ENCODE measurements around the gene PRKCA. TPM values are rescaled to one million over a fixed set of nuclear protein-coding genes. Genes with fewer than 3 reads are reported as not detected.

The PRKCA gene
- total and polyA plus RNA-seq, 10 of the 15 experiments (the other 5 are each of a cell fraction or from before 2014, with no cell fraction given), result 0.11 to 14.6 (median 0.72) TPM

DNA sequence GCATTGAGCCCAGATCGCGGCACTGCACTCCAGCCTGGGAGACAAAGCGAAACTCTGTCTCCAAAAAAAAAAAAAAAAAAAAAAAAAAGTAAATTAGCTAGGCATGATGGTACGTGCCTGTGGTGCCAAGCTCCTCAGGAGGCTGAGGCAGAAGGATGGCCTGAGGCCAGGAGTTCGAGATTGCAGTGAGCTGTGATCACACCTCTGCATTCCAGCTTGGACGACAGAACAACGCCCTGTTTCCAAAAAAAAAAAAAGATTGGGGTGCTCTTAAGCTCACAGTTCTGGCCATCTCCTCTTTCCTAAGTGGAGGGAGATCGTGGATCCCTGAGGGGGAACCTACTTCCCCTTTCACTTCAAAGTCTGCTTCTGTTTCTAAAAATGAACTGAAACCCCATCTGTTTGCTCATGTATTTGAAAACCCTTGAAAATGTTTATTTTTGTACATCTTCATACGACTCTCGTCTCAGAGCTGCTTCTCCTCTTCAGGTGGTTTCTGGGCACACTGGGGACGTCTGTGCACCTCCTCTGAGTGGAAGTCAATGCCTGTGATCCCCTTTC is 138.8 kb downstream of the PRKCA start (continued):
- TF ChIP-seq ZNF384 (IDR thresholded peaks at IDR 0.05; ENCODE audit: borderline replicate concordance, low read depth, low read length), result no peak
- no peak for TF ChIP-seq FOS (IDR thresholded peaks at IDR 0.05; ENCODE audit: borderline replicate concordance, extremely low read depth, insufficient read length)
- TF ChIP-seq SIN3A (IDR thresholded peaks at IDR 0.05; ENCODE audit: low read depth, low read length), result no peak
- TF ChIP-seq GABPA (IDR thresholded peaks at IDR 0.05; ENCODE audit: low read depth), result no peak
- no peak for TF ChIP-seq PAX5 (IDR thresholded peaks at IDR 0.05; ENCODE audit: borderline replicate concordance, low read depth, low read length)
- no peak for TF ChIP-seq HCFC1 (IDR thresholded peaks at IDR 0.05; ENCODE audit: low read length)
- TF ChIP-seq NR2C2 (IDR thresholded peaks at IDR 0.05; ENCODE audit: borderline replicate concordance, control insufficient read depth, insufficient read length, low read depth), result no peak
- TF ChIP-seq, protein P1, sequence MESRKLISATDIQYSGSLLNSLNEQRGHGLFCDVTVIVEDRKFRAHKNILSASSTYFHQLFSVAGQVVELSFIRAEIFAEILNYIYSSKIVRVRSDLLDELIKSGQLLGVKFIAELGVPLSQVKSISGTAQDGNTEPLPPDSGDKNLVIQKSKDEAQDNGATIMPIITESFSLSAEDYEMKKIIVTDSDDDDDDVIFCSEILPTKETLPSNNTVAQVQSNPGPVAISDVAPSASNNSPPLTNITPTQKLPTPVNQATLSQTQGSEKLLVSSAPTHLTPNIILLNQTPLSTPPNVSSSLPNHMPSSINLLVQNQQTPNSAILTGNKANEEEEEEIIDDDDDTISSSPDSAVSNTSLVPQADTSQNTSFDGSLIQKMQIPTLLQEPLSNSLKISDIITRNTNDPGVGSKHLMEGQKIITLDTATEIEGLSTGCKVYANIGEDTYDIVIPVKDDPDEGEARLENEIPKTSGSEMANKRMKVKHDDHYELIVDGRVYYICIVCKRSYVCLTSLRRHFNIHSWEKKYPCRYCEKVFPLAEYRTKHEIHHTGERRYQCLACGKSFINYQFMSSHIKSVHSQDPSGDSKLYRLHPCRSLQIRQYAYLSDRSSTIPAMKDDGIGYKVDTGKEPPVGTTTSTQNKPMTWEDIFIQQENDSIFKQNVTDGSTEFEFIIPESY (IDR thresholded peaks at IDR 0.05), result no peak
- TF ChIP-seq, protein P2, sequence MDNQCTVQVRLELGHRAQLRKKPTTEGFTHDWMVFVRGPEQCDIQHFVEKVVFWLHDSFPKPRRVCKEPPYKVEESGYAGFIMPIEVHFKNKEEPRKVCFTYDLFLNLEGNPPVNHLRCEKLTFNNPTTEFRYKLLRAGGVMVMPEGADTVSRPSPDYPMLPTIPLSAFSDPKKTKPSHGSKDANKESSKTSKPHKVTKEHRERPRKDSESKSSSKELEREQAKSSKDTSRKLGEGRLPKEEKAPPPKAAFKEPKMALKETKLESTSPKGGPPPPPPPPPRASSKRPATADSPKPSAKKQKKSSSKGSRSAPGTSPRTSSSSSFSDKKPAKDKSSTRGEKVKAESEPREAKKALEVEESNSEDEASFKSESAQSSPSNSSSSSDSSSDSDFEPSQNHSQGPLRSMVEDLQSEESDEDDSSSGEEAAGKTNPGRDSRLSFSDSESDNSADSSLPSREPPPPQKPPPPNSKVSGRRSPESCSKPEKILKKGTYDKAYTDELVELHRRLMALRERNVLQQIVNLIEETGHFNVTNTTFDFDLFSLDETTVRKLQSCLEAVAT (IDR thresholded peaks at IDR 0.05), result 0 out of 2 replicates have a peak, but pooled peaks have one; percentile 15
- peak; percentile 37 to 45; a peak in 2 of 4 replicates for TF ChIP-seq EP300 (IDR thresholded peaks at IDR 0.05; ENCODE audit: borderline replicate concordance in 1 of 2, control insufficient read depth in 1 of 2, low read depth in 2 of 2, low read length in 2 of 2)
- no peak for TF ChIP-seq CBX3 (IDR thresholded peaks at IDR 0.05; ENCODE audit: borderline replicate concordance, low read depth)
- TF ChIP-seq ASH2L (IDR thresholded peaks at IDR 0.05; ENCODE audit: borderline replicate concordance, low read depth), result no peak
- TF ChIP-seq CHD1 (IDR thresholded peaks at IDR 0.05; ENCODE audit: low read depth, low read length), result no peak
- TF ChIP-seq, protein P3, sequence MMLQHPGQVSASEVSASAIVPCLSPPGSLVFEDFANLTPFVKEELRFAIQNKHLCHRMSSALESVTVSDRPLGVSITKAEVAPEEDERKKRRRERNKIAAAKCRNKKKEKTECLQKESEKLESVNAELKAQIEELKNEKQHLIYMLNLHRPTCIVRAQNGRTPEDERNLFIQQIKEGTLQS (IDR thresholded peaks at IDR 0.05; ENCODE audit: borderline replicate concordance, extremely low read depth, low read depth, low read length), result no peak
- TF ChIP-seq RCOR1 (conservative IDR thresholded peaks at IDR 0.05; ENCODE audit: low read depth, low read length), result no peak
- no peak for TF ChIP-seq ATF7 (IDR thresholded peaks at IDR 0.05; ENCODE audit: low read depth)
- TF ChIP-seq, protein P4, sequence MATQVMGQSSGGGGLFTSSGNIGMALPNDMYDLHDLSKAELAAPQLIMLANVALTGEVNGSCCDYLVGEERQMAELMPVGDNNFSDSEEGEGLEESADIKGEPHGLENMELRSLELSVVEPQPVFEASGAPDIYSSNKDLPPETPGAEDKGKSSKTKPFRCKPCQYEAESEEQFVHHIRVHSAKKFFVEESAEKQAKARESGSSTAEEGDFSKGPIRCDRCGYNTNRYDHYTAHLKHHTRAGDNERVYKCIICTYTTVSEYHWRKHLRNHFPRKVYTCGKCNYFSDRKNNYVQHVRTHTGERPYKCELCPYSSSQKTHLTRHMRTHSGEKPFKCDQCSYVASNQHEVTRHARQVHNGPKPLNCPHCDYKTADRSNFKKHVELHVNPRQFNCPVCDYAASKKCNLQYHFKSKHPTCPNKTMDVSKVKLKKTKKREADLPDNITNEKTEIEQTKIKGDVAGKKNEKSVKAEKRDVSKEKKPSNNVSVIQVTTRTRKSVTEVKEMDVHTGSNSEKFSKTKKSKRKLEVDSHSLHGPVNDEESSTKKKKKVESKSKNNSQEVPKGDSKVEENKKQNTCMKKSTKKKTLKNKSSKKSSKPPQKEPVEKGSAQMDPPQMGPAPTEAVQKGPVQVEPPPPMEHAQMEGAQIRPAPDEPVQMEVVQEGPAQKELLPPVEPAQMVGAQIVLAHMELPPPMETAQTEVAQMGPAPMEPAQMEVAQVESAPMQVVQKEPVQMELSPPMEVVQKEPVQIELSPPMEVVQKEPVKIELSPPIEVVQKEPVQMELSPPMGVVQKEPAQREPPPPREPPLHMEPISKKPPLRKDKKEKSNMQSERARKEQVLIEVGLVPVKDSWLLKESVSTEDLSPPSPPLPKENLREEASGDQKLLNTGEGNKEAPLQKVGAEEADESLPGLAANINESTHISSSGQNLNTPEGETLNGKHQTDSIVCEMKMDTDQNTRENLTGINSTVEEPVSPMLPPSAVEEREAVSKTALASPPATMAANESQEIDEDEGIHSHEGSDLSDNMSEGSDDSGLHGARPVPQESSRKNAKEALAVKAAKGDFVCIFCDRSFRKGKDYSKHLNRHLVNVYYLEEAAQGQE (IDR thresholded peaks at IDR 0.05; ENCODE audit: low read depth, low read length), result no peak
- TF ChIP-seq POLR2AphosphoS5 (IDR thresholded peaks at IDR 0.05; ENCODE audit: low read length), result no peak
- TF ChIP-seq SRF (IDR thresholded peaks at IDR 0.05; ENCODE audit: low read depth in 2 of 2, low read length in 2 of 2), result no peak

Measured in GM12878 (cell line).